HEK293T (cell line): ENCODE data around the gene UBE2O.

ENCODE experiments used
- CTCF ChIA-PET: fragments of 350-600 bp; formaldehyde crosslinking; extraction: SDS; loops from one replicate; lab custom pipeline; 2021; ENCODE audit warnings: antibody characterized with exemption, inconsistent platforms; lab: Yijun Ruan, JAX
- POLR2A ChIA-PET: fragments of 350-600 bp; formaldehyde crosslinking; extraction: SDS; loops from one replicate; lab custom pipeline; 2020; ENCODE audit warnings: antibody characterized with exemption, inconsistent platforms; lab: Yijun Ruan, JAX
- DNase-seq: peaks from one replicate; pipeline ENCODE4 v3.0.0; 2012; ENCODE audit warnings: mixed read lengths; ENCODE audit errors: extremely low spot score
- ARNT ChIP-seq: fragments of 450-650 bp; IDR thresholded peaks from 2 replicates; pipeline ENCODE4 v1.6.1; 2017; ENCODE audit warnings: mild to moderate bottlenecking
- BHLHE40 ChIP-seq: fragments of 450-650 bp; IDR thresholded peaks from 2 replicates; pipeline ENCODE4 v1.6.1; 2016; ENCODE audit warnings: mild to moderate bottlenecking, moderate library complexity, borderline replicate concordance
- CTBP1 ChIP-seq: fragments of 450-650 bp; IDR thresholded peaks from 2 replicates; pipeline ENCODE4 v1.6.1; 2016; ENCODE audit warnings: borderline replicate concordance
- ELF4 ChIP-seq: fragments of 450-650 bp; IDR thresholded peaks from 2 replicates; pipeline ENCODE4 v1.6.1; 2017; ENCODE audit warnings: antibody characterized with exemption
- FOXA1 ChIP-seq: fragments of 450-650 bp; IDR thresholded peaks from 2 replicates; pipeline ENCODE4 v1.6.1; 2016; ENCODE audit warnings: mild to moderate bottlenecking
- FOXK2 ChIP-seq: fragments of 450-650 bp; IDR thresholded peaks from 2 replicates; pipeline ENCODE4 v1.6.1; 2016; ENCODE audit warnings: mild to moderate bottlenecking
- FOXM1 ChIP-seq: fragments of 450-650 bp; IDR thresholded peaks from 2 replicates; pipeline ENCODE4 v1.6.1; 2017; ENCODE audit warnings: mild to moderate bottlenecking, borderline replicate concordance
- HDGF ChIP-seq: fragments of 450-650 bp; IDR thresholded peaks from 2 replicates; pipeline ENCODE4 v1.6.1; 2017; ENCODE audit warnings: antibody characterized with exemption, borderline replicate concordance
- L3MBTL2 ChIP-seq: fragments of 450-650 bp; conservative IDR thresholded peaks from 2 replicates; pipeline ENCODE4 v1.6.1; 2016; ENCODE audit warnings: mild to moderate bottlenecking
- LEF1 ChIP-seq: fragments of 450-650 bp; IDR thresholded peaks from 2 replicates; pipeline ENCODE4 v1.6.1; 2017; ENCODE audit warnings: mild to moderate bottlenecking, borderline replicate concordance
- NFRKB ChIP-seq: fragments of 450-650 bp; IDR thresholded peaks from 2 replicates; pipeline ENCODE4 v1.6.1; 2016; ENCODE audit warnings: mild to moderate bottlenecking, moderate library complexity
- SP1 ChIP-seq: fragments of 450-650 bp; IDR thresholded peaks from 2 replicates; pipeline ENCODE4 v1.6.1; 2017
- SUZ12 ChIP-seq: fragments of 450-650 bp; IDR thresholded peaks from 2 replicates; pipeline ENCODE4 v1.6.1; 2016; ENCODE audit warnings: mild to moderate bottlenecking
- TARDBP ChIP-seq: fragments of 450-650 bp; IDR thresholded peaks from 2 replicates; pipeline ENCODE4 v1.6.1; 2016
- ZNF384 ChIP-seq: fragments of 450-650 bp; IDR thresholded peaks from 2 replicates; pipeline ENCODE4 v1.6.1; 2016
- TF ChIP-seq, protein P1 (sequence below): fragments of 450-650 bp; IDR thresholded peaks from 2 replicates; pipeline ENCODE4 v1.6.1; 2016

UBE2O gene

DNA sequence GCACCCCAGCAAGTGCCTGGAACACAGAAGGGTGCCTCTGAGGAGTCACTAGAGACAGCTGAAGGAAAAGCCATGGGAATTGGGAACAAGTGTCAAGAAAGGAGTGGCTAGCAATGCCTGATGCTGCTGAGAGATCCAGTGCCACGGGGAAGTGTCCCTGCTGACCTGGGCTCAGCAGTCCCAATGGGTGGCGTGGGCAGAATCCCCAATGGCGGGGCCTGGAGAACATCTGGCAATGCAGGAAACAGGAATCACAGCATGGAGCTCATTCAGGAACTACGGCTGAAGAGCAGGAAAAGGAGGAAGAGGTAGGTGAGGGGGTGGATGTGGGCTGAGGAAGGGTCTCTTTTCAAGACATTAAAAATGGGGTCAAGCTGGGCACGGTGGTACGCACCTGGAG lies 30.1 kb downstream of the UBE2O start:
- no peak for DNase-seq
- ChIA-PET POLR2A (no interaction called here), CTCF (no interaction called here)
- TF ChIP-seq ARNT, result no peak
- TF ChIP-seq ELF4, result no peak
- TF ChIP-seq TARDBP, result no peak
- no peak for TF ChIP-seq CTBP1
- TF ChIP-seq BHLHE40, result no peak
- no peak for TF ChIP-seq HDGF
- no peak for TF ChIP-seq L3MBTL2
- TF ChIP-seq NFRKB, result no peak
- TF ChIP-seq ZNF384, result no peak
- TF ChIP-seq FOXA1, result no peak
- TF ChIP-seq, protein P1, sequence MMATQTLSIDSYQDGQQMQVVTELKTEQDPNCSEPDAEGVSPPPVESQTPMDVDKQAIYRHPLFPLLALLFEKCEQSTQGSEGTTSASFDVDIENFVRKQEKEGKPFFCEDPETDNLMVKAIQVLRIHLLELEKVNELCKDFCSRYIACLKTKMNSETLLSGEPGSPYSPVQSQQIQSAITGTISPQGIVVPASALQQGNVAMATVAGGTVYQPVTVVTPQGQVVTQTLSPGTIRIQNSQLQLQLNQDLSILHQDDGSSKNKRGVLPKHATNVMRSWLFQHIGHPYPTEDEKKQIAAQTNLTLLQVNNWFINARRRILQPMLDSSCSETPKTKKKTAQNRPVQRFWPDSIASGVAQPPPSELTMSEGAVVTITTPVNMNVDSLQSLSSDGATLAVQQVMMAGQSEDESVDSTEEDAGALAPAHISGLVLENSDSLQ, result no peak
- TF ChIP-seq FOXK2, result no peak
- TF ChIP-seq SUZ12, result no peak
- no peak for TF ChIP-seq FOXM1
- no peak for TF ChIP-seq LEF1
- TF ChIP-seq SP1, result no peak

GRCh38 chr17:76422406-76422805 lies 30.5 kb downstream of the UBE2O start:
- DNase-seq, result no peak
- CTCF ChIA-PET, result no interaction called here
- POLR2A ChIA-PET, result no interaction called here
- TF ChIP-seq TARDBP, result no peak
- TF ChIP-seq ZNF384, result no peak
- TF ChIP-seq HDGF, result no peak
- TF ChIP-seq, protein P1, result no peak
- no peak for TF ChIP-seq CTBP1
- no peak for TF ChIP-seq SUZ12
- TF ChIP-seq FOXM1, result no peak
- TF ChIP-seq NFRKB, result no peak
- no peak for TF ChIP-seq ELF4
- no peak for TF ChIP-seq FOXA1
- TF ChIP-seq BHLHE40, result no peak
- TF ChIP-seq LEF1, result no peak
- TF ChIP-seq ARNT, result no peak

- TF ChIP-seq L3MBTL2, result no peak
- no peak for TF ChIP-seq LEF1
- TF ChIP-seq ARNT, result no peak
- no peak for TF ChIP-seq NFRKB
- TF ChIP-seq CTBP1, result no peak
- no peak for DNase-seq
- ChIA-PET POLR2A (no interaction called here), CTCF (interaction anchor here (0.7 to 1.2 kb wide), 3 partner anchors 12 to 87 kb away, joined by 3 to 5 read pairs (median 3); no protein-coding TSS in a partner anchor)
These were observed 31.9 kb downstream of the UBE2O start for GRCh38 chr17:76421044-76421407.

DNA sequence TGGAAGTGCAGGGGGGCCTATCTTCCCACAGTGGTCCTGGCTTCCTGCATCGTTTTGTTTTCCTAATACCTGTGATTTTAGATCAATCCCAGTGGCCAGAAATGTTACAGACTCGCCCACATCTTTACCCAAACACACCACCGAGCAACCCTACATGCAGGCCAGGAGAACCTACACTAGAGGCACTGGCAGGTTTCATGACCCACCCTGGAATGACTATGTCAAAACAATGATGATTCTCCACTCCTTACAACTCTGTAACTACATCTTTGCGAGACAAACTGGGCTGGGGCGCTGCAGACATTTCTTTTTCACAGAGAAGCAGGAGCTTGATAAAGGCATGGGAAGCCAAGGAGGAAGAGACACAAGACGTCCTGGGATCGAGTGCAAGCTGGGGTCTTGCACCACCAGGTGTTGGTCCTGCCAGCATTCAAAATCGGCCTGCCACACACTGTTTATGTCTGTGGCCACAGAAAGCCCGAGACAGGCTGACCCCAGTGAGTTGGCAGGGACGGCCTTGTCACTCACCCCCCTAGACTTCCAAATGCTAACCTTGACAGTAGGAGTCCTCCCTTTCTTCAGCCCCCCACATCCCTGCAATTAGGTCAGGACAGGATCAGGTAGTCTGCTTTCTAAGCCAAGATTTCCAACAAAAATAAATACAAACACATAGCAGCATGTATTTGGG lies 32.5 kb downstream of the UBE2O start:
- no peak for DNase-seq
- ChIA-PET CTCF (interaction anchor here (0.7 to 1.2 kb wide), 3 partner anchors 11 to 88 kb away, joined by 3 to 5 read pairs (median 3); no protein-coding TSS in a partner anchor), POLR2A (no interaction called here)
- no peak for TF ChIP-seq CTBP1
- no peak for TF ChIP-seq BHLHE40
- no peak for TF ChIP-seq HDGF
- TF ChIP-seq FOXK2, result no peak
- no peak for TF ChIP-seq FOXA1
- TF ChIP-seq ZNF384, result no peak
- TF ChIP-seq, protein P1, result no peak
- no peak for TF ChIP-seq LEF1
- TF ChIP-seq ARNT, result no peak
- TF ChIP-seq FOXM1, result no peak
- no peak for TF ChIP-seq ELF4
- TF ChIP-seq L3MBTL2, result no peak
- TF ChIP-seq NFRKB, result no peak
- no peak for TF ChIP-seq SUZ12
- TF ChIP-seq TARDBP, result no peak
- no peak for TF ChIP-seq SP1

DNA sequence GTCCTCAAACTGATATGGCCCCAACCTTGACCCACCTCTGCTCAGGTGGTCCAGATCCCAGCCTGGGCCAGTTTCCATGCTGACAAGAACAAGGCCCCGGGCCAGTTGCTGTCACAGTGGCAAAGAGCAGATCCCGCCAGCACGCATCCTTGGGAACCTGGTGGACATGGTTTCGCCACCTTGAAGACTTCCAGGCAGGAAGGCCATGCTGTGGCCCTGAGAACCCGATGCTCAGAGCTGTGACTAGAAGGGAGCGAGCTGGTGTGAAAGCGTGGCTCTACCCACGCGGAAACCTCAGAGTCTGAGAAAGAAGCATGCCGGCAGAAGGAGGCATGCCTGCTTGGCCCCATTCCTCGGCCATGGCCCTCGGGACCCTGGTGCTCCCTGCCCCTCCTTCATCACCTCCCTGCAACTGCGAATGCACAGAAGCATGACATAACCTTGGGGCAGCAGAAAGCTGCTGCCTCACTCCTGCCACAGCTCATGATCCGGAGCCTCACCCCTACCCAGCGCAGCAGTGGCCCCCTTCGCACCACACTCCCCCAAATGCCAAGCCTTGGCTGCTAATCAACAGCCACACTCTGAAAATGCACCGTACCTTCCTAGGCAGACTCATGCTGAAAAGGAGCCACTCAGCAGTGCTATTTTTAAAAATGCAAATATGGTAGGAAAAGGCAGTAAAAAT lies 33.2 kb downstream of the UBE2O start:
- POLR2A ChIA-PET, result no interaction called here
- no peak for DNase-seq
- CTCF ChIA-PET, result interaction anchor here (0.6 to 1.0 kb wide), 2 partner anchors 39 to 88 kb away, joined by 3 read pairs; no protein-coding TSS in a partner anchor
- TF ChIP-seq ELF4, result no peak
- no peak for TF ChIP-seq CTBP1
- no peak for TF ChIP-seq TARDBP
- no peak for TF ChIP-seq SP1
- no peak for TF ChIP-seq L3MBTL2
- no peak for TF ChIP-seq HDGF
- no peak for TF ChIP-seq SUZ12
- TF ChIP-seq, protein P1, result no peak
- no peak for TF ChIP-seq BHLHE40
